B cell (primary cell): ENCODE data around the gene BCL11A. TPM values are rescaled to one million over a fixed set of nuclear protein-coding genes. Genes with fewer than 3 reads are reported as not detected.

ENCODE experiments used
- ATAC-seq: fragments of 200-7000 bp; cut with Tn5 transposase; one replicate; pipeline ENCODE4 v1.10.0; 2021; ENCODE audit warnings: low read depth, mild to moderate bottlenecking, moderate number of reproducible peaks, moderate library complexity
- CTCF ChIA-PET: fragments of 350-600 bp; sonication (Branson Sonifier 250); formaldehyde crosslinking; loops from one replicate; lab custom pipeline; 2021; ENCODE audit warnings: antibody characterized with exemption, inconsistent platforms; lab: Charles Lee
- POLR2A ChIA-PET: fragments of 350-600 bp; sonication (Branson Sonifier 250); formaldehyde crosslinking; loops from one replicate; lab custom pipeline; 2021; ENCODE audit warnings: antibody characterized with exemption; lab: Charles Lee
- DNase-seq: peaks from one replicate; pipeline ENCODE4 v3.0.0; 2013
- H2AFZ ChIP-seq: 2 replicates; pipeline ENCODE4 v1.6.1; 2012; ENCODE audit warnings: mild to moderate bottlenecking, low read depth, low read length; ENCODE audit not compliant: insufficient read depth, poor library complexity, severe bottlenecking
- H3K27ac ChIP-seq, 2 donors: 1 replicate in 1 of 2; 2 replicates in 1 of 2; pipeline ENCODE4 v1.5.1; 2012 to 2013; ENCODE audit warnings: low read length in 2 of 2, mild to moderate bottlenecking in 2 of 2, moderate library complexity in 1 of 2
- H3K27me3 ChIP-seq, 4 experiments: fragments of 200-600 bp in 1 of 4; sonication (generic) in 1 of 4; replicated peaks in 1 of 4; 1 replicate in 2 of 4; 2 replicates in 2 of 4; pipeline versions ENCODE4 v1.6.1 to v1.7.0; 2013 to 2016; ENCODE audit warnings: low read length in 3 of 4, mild to moderate bottlenecking in 2 of 4, mixed read lengths in 1 of 4, moderate library complexity in 1 of 4; ENCODE audit not compliant: insufficient read depth in 4 of 4, control insufficient read depth in 3 of 4; ENCODE audit errors: control extremely low read depth in 1 of 4
- H3K36me3 ChIP-seq, 2 experiments: replicated peaks in 1 of 2; 1 replicate in 1 of 2; 2 replicates in 1 of 2; pipeline versions ENCODE4 v1.6.1 to v1.7.1; 2013; ENCODE audit warnings: low read length in 1 of 2; ENCODE audit not compliant: insufficient read depth in 2 of 2, control insufficient read depth in 1 of 2; ENCODE audit errors: control extremely low read depth in 1 of 2, extremely low read depth in 1 of 2
- H3K4me1 ChIP-seq, 2 donors: fragments of 200-600 bp in 1 of 2; sonication (generic) in 1 of 2; 1 replicate in 1 of 2; 2 replicates in 1 of 2; pipeline versions ENCODE4 v1.5.1 to v1.6.1; 2013 to 2017; ENCODE audit warnings: low read length in 2 of 2; ENCODE audit not compliant: control insufficient read depth in 2 of 2, insufficient read depth in 2 of 2
- H3K4me2 ChIP-seq: replicated peaks from 2 replicates; pipeline ENCODE3; 2012; ENCODE audit warnings: mild to moderate bottlenecking, low read depth, low read length; ENCODE audit not compliant: poor library complexity, severe bottlenecking
- H3K4me3 ChIP-seq, 5 experiments: fragments of 200-600 bp in 1 of 5; sonication (generic) in 1 of 5; 1 replicate in 3 of 5; 2 replicates in 2 of 5; pipeline versions ENCODE4 v1.5.1 to v1.7.0; 2011 to 2016; ENCODE audit warnings: low read length in 4 of 5, mild to moderate bottlenecking in 4 of 5, low read depth in 2 of 5, control low read depth in 1 of 5, moderate library complexity in 1 of 5; ENCODE audit not compliant: insufficient read depth in 1 of 5; ENCODE audit errors: control extremely low read depth in 1 of 5, extremely low read depth in 1 of 5
- H3K79me2 ChIP-seq: fragments of 200-600 bp; sonication (generic); one replicate; pipeline ENCODE4 v1.6.0; 2016; ENCODE audit warnings: low read length; ENCODE audit not compliant: control insufficient read depth, insufficient read depth
- H3K9ac ChIP-seq: fragments of 200-600 bp; sonication (generic); 2 replicates; pipeline ENCODE4 v1.6.1; 2017; ENCODE audit warnings: mild to moderate bottlenecking, low read length, moderate library complexity
- H3K9me3 ChIP-seq, 3 donors: one replicate each; pipeline versions ENCODE4 v1.6.1 to v1.7.1; 2013; ENCODE audit warnings: low read length in 2 of 3; ENCODE audit not compliant: control insufficient read depth in 2 of 3, insufficient read depth in 1 of 3; ENCODE audit errors: control extremely low read depth in 1 of 3
- H4K20me1 ChIP-seq: 2 replicates; pipeline ENCODE4 v1.6.0; 2012; ENCODE audit warnings: mild to moderate bottlenecking, low read length; ENCODE audit not compliant: insufficient read depth, control insufficient read depth, poor library complexity, severe bottlenecking
- H3K27ac Mint-ChIP-seq: one replicate; pipeline ENCODE4 v1.8.0; 2021; ENCODE audit warnings: mixed read lengths
- H3K27me3 Mint-ChIP-seq: one replicate; pipeline ENCODE4 v1.8.0; 2021; ENCODE audit warnings: mixed read lengths
- H3K4me1 Mint-ChIP-seq: one replicate; pipeline ENCODE4 v1.8.0; 2021; ENCODE audit warnings: mixed read lengths
- H3K4me3 Mint-ChIP-seq: one replicate; pipeline ENCODE4 v1.8.0; 2021; ENCODE audit warnings: mixed read lengths
- H3K9me3 Mint-ChIP-seq: one replicate; pipeline ENCODE4 v1.8.0; 2022; ENCODE audit warnings: mixed read lengths; ENCODE audit not compliant: insufficient read depth
- CTCF ChIP-seq: fragments of 200-600 bp; IDR thresholded peaks from one replicate; pipeline ENCODE4 v1.8.0; 2022; ENCODE audit warnings: antibody characterized with exemption, mild to moderate bottlenecking
- EZH2 ChIP-seq: IDR thresholded peaks from 2 replicates; pipeline ENCODE4 v1.6.1; 2012; ENCODE audit warnings: borderline replicate concordance, low read depth, mild to moderate bottlenecking, moderate library complexity, low read length; ENCODE audit not compliant: insufficient read depth, poor library complexity, severe bottlenecking
- WGBS: methylation state at CpG from one replicate; pipeline ENCODE4 v1.1.5; 2013; ENCODE audit warnings: missing lambda C conversion rate; ENCODE audit not compliant: insufficient coverage; 5-methylcytosine and 5-hydroxymethylcytosine counted together
- intact Hi-C: fragments of 100-400 bp; cut with micrococcal nuclease; formaldehyde crosslinking; loops from one replicate; pipeline ENCODE4 v1.10.0; 2022
- polyA plus RNA-seq: library from polyadenylated mRNA; depleted of rRNA; stranded (reverse); fragments of >200 nt; gene quantifications from 2 replicates; pipeline ENCODE4 v1.2.3, GENCODE V29; 2012
- total RNA-seq, 2 donors: library from RNA; stranded (reverse); fragments of 120-200 nt in 1 of 2; gene quantifications; 1 replicate in 1 of 2; 2 replicates in 1 of 2; pipeline versions ENCODE4 v1.2.3 to v1.2.4, GENCODE V29; 2013 to 2022

The BCL11A gene
- total and polyA plus RNA-seq, 2 donors (not counting 1 experiment from before 2014, with no cell fraction given): 81.8 to 383 TPM

GRCh38 chr2:60472041-60472440 is 81.4 kb downstream of the BCL11A start:
- no peak for DNase-seq
- ChIA-PET POLR2A (interaction anchor here (0.6 to 1.3 kb wide), 2 partner anchors 10 to 26 kb away, joined by 4 to 6 read pairs; no protein-coding TSS in a partner anchor), CTCF (interaction anchor here (1.3 to 2.0 kb wide), 4 partner anchors 12 to 49 kb away, joined by 3 to 8 read pairs (median 4); no protein-coding TSS in a partner anchor)
- no peak overlapping the region for H3K9ac ChIP-seq
- H3K79me2 ChIP-seq: peaks cover 98% of the 10 kb centered on the region
- ATAC-seq: no peak
- intact Hi-C loops: no loop called here
- H3K9me3 Mint-ChIP-seq: no peaks in the 10 kb centered on the region
- H3K27me3 Mint-ChIP-seq: no peaks in the 10 kb centered on the region
- peaks cover 18% of the 10 kb centered on the region for H4K20me1 ChIP-seq
- TF ChIP-seq CTCF: no peak
- TF ChIP-seq EZH2: no peak
- H3K27me3 ChIP-seq: no peaks in the 10 kb centered on the region
- peaks cover 0 to 6% (median 2%) of the 10 kb centered on the region in 3 donors for H3K9me3 ChIP-seq
- no peak overlapping the region for H3K4me3 ChIP-seq
- H3K27ac ChIP-seq: peak overlapping the region; percentile 19 to 93
- peaks cover 89% of the 10 kb centered on the region for H3K4me1 Mint-ChIP-seq
- no peak overlapping the region for H3K4me3 Mint-ChIP-seq
- H3K4me1 ChIP-seq: peaks cover 79 to 89% of the 10 kb centered on the region in 2 donors
- H3K27ac Mint-ChIP-seq: peak overlapping the region; percentile 91
- no peak overlapping the region for H2AFZ ChIP-seq
- 97% methylated on average over 5 of the region's 5 CpGs for WGBS
- H3K36me3 ChIP-seq: peaks cover 2 to 82% of the 10 kb centered on the region in 2 experiments
- H3K4me2 ChIP-seq: peak overlapping the region; percentile 4

- Histone ChIP-seq H3K27ac (peak overlapping the region in 1 of 2 donors; percentile 93), H3K9ac (no peak overlapping the region), H3K79me2 (peaks cover 98% of the 10 kb centered on the region), H3K9me3 (peaks cover 0 to 6% (median 2%) of the 10 kb centered on the region in 3 donors), H3K36me3 (peaks cover 2 to 82% of the 10 kb centered on the region in 2 experiments), H4K20me1 (peaks cover 11% of the 10 kb centered on the region), H3K4me2 (no peak overlapping the region), H2AFZ (no peak overlapping the region), H3K4me3 (no peak overlapping the region), H3K27me3 (no peaks in the 10 kb centered on the region), H3K4me1 (peaks cover 75 to 88% of the 10 kb centered on the region in 2 donors)
- intact Hi-C loops: no loop called here
- H3K27ac Mint-ChIP-seq: peak overlapping the region; percentile 91
- H3K27me3 Mint-ChIP-seq: no peaks in the 10 kb centered on the region
- H3K9me3 Mint-ChIP-seq: no peaks in the 10 kb centered on the region
- no peak for ATAC-seq
- H3K4me1 Mint-ChIP-seq: peaks cover 87% of the 10 kb centered on the region
- WGBS: 96% methylated on average over 2 of the region's 5 CpGs
- no peak overlapping the region for H3K4me3 Mint-ChIP-seq
- no peak for DNase-seq
- ChIA-PET POLR2A (no interaction called here), CTCF (interaction anchor here (1.5 kb wide), 1 partner anchor 68 kb away, joined by 3 read pairs; no protein-coding TSS in a partner anchor)
- no peak for TF ChIP-seq CTCF
- no peak for TF ChIP-seq EZH2
Measured at GRCh38 chr2:60470340-60470739, 83.1 kb downstream of the BCL11A start.
